ENCODE data around the gene RFX3. TPM values are rescaled to one million over a fixed set of nuclear protein-coding genes. Genes with fewer than 3 reads are reported as not detected.

RFX3 gene
- total and polyA plus RNA-seq, 2 donors (not counting 1 experiment from before 2014, with no cell fraction given), result 2.8 to 3.1 TPM

GRCh38 chr9:3361116-3361515 is 164.7 kb downstream of the RFX3 start:
- no peaks in the 10 kb centered on the region for H4K20me1 ChIP-seq (ENCODE audit: control insufficient read depth, extremely low read depth, insufficient read depth, low read length)
- H3K36me3 ChIP-seq (ENCODE audit: control insufficient read depth, insufficient read depth, low read length), result no peaks in the 10 kb centered on the region
- H3K79me2 ChIP-seq (ENCODE audit: control insufficient read depth, insufficient read depth, low read length), result no peaks in the 10 kb centered on the region
- H3K4me2 ChIP-seq (ENCODE audit: extremely low read depth, insufficient read depth, low read length), result no peak overlapping the region
- TF ChIP-seq EZH2 (IDR thresholded peaks at IDR 0.05; ENCODE audit: low read length, missing control alignments) (no peak), CTCF (conservative IDR thresholded peaks at IDR 0.05 in 1 of 2, IDR thresholded peaks at IDR 0.05 in 1 of 2; ENCODE audit: low read depth in 1 of 2, low read length in 2 of 2) (no peak)
- no peaks in the 10 kb centered on the region for H3K27me3 ChIP-seq (ENCODE audit: control insufficient read depth, insufficient read depth, low read length)
- no peak overlapping the region for H3K4me3 ChIP-seq (replicated peaks in 1 of 4; ENCODE audit: control extremely low read depth in 1 of 4, insufficient read depth in 1 of 4, low read depth in 3 of 4, low read length in 4 of 4)
- no peaks in the 10 kb centered on the region for H3K9me3 ChIP-seq (ENCODE audit: control insufficient read depth, insufficient read depth, low read depth, low read length)
- H2AFZ ChIP-seq (ENCODE audit: low read length), result no peak overlapping the region
- no peak overlapping the region for H3K9ac ChIP-seq (ENCODE audit: insufficient read depth, low read length)
- H3K27ac ChIP-seq (ENCODE audit: insufficient read depth, low read length), result no peak overlapping the region
- H3K4me1 ChIP-seq (ENCODE audit: control insufficient read depth, extremely low read depth, insufficient read depth, low read length), result no peaks in the 10 kb centered on the region
- no peak for DNase-seq (ENCODE audit: low read depth in 2 of 2)

- no peaks in the 10 kb centered on the region for H3K4me1 ChIP-seq (ENCODE audit: control insufficient read depth, extremely low read depth, insufficient read depth, low read length)
Measured at GRCh38 chr9:3360245-3360644, 165.6 kb downstream of the RFX3 start.

GRCh38 chr9:3359778-3360177 is 166.0 kb downstream of the RFX3 start:
- H3K9ac ChIP-seq (ENCODE audit: insufficient read depth, low read length), result no peak overlapping the region
- DNase-seq (ENCODE audit: low read depth in 2 of 2), result no peak
- no peaks in the 10 kb centered on the region for H3K4me1 ChIP-seq (ENCODE audit: control insufficient read depth, extremely low read depth, insufficient read depth, low read length)
- TF ChIP-seq CTCF (conservative IDR thresholded peaks at IDR 0.05 in 1 of 2, IDR thresholded peaks at IDR 0.05 in 1 of 2; ENCODE audit: low read depth in 1 of 2, low read length in 2 of 2) (no peak), EZH2 (IDR thresholded peaks at IDR 0.05; ENCODE audit: low read length, missing control alignments) (no peak)
- H2AFZ ChIP-seq (ENCODE audit: low read length), result no peak overlapping the region
- H3K4me3 ChIP-seq (replicated peaks in 1 of 4; ENCODE audit: control extremely low read depth in 1 of 4, insufficient read depth in 1 of 4, low read depth in 3 of 4, low read length in 4 of 4), result no peak overlapping the region
- H3K4me2 ChIP-seq (ENCODE audit: extremely low read depth, insufficient read depth, low read length), result no peak overlapping the region
- H3K9me3 ChIP-seq (ENCODE audit: control insufficient read depth, insufficient read depth, low read depth, low read length), result no peaks in the 10 kb centered on the region
- H3K79me2 ChIP-seq (ENCODE audit: control insufficient read depth, insufficient read depth, low read length), result no peaks in the 10 kb centered on the region
- no peaks in the 10 kb centered on the region for H4K20me1 ChIP-seq (ENCODE audit: control insufficient read depth, extremely low read depth, insufficient read depth, low read length)
- H3K27ac ChIP-seq (ENCODE audit: insufficient read depth, low read length), result no peak overlapping the region
- no peaks in the 10 kb centered on the region for H3K36me3 ChIP-seq (ENCODE audit: control insufficient read depth, insufficient read depth, low read length)
- H3K27me3 ChIP-seq (ENCODE audit: control insufficient read depth, insufficient read depth, low read length), result no peaks in the 10 kb centered on the region

More at GRCh38 chr9:3360245-3360644, 165.6 kb downstream of the RFX3 start:
- Histone ChIP-seq H3K9me3 (ENCODE audit: control insufficient read depth, insufficient read depth, low read depth, low read length) (no peaks in the 10 kb centered on the region), H3K36me3 (ENCODE audit: control insufficient read depth, insufficient read depth, low read length) (no peaks in the 10 kb centered on the region), H4K20me1 (ENCODE audit: control insufficient read depth, extremely low read depth, insufficient read depth, low read length) (no peaks in the 10 kb centered on the region), H3K9ac (ENCODE audit: insufficient read depth, low read length) (no peak overlapping the region), H2AFZ (ENCODE audit: low read length) (no peak overlapping the region), H3K4me2 (ENCODE audit: extremely low read depth, insufficient read depth, low read length) (no peak overlapping the region), H3K79me2 (ENCODE audit: control insufficient read depth, insufficient read depth, low read length) (no peaks in the 10 kb centered on the region), H3K27ac (ENCODE audit: insufficient read depth, low read length) (no peak overlapping the region), H3K27me3 (ENCODE audit: control insufficient read depth, insufficient read depth, low read length) (no peaks in the 10 kb centered on the region), H3K4me3 (replicated peaks in 1 of 4; ENCODE audit: control extremely low read depth in 1 of 4, insufficient read depth in 1 of 4, low read depth in 3 of 4, low read length in 4 of 4) (no peak overlapping the region)
- no peak for DNase-seq (ENCODE audit: low read depth in 2 of 2)
- TF ChIP-seq EZH2 (IDR thresholded peaks at IDR 0.05; ENCODE audit: low read length, missing control alignments), result no peak
- no peak for TF ChIP-seq CTCF (conservative IDR thresholded peaks at IDR 0.05 in 1 of 2, IDR thresholded peaks at IDR 0.05 in 1 of 2; ENCODE audit: low read depth in 1 of 2, low read length in 2 of 2)
